ENCODE measurements around the gene TXN.

DNA sequence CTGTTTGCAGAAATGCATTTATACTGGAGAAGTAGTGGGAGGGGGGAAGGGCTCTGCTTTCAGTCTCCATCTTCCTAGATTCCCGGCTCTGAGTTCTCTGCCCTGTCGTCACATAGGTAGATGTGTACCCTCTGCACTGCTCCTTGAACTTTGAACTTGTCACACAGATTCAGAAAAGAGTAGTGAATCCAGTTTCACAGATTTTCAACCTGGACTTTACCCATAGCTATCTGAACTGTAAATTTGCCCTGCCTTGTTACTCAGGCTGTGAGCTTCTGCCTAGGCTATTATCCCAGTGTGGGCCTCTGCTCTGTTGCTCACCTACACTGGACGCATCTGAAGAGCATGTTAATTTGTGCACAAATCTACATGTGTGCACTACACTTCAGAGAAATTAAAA is 35.5 kb downstream of the TXN start:
- TF ChIP-seq POLR2A (IDR thresholded peaks at IDR 0.05; ENCODE audit: low read length): no peak
- TF ChIP-seq GATA1 (IDR thresholded peaks at IDR 0.05; ENCODE audit: low read depth, low read length): no peak
